Measurements from ENCODE around the gene ARHGEF33. TPM values are rescaled to one million over a fixed set of nuclear protein-coding genes. Genes with fewer than 3 reads are reported as not detected.

ARHGEF33 gene
- total and polyA plus RNA-seq, 2 experiments from 2014 or later, result 0.10 to 1.8 TPM

- Histone ChIP-seq H3K4me2 (no peak overlapping the region), H3K79me2 (replicated peaks; ENCODE audit: insufficient read depth) (no peaks in the 10 kb centered on the region), H3K9me2 (ENCODE audit: insufficient read depth) (0 out of 2 replicates have a peak, but pooled peaks cover 5% of the 10 kb centered on the region), H3F3A (replicated peaks; ENCODE audit: low read depth) (no peaks in the 10 kb centered on the region), H3K4me3 (no peak overlapping the region), H3K27me3 (ENCODE audit: insufficient read depth) (no peaks in the 10 kb centered on the region), H3K27ac (ENCODE audit: low read depth) (no peak overlapping the region), H3K36me3 (ENCODE audit: insufficient read depth) (no peaks in the 10 kb centered on the region), H2AFZ (no peak overlapping the region), H3K4me1 (ENCODE audit: insufficient read depth) (peaks cover 6% of the 10 kb centered on the region; the same call in 1 of the 2 replicates), H4K20me1 (replicated peaks; ENCODE audit: insufficient read depth) (no peaks in the 10 kb centered on the region)
- no peaks in the 10 kb centered on the region for H3K36me3 Mint-ChIP-seq (ENCODE audit: low read depth)
- DNase-seq (ENCODE audit: low spot score), result no peak
- TF ChIP-seq, protein P1, sequence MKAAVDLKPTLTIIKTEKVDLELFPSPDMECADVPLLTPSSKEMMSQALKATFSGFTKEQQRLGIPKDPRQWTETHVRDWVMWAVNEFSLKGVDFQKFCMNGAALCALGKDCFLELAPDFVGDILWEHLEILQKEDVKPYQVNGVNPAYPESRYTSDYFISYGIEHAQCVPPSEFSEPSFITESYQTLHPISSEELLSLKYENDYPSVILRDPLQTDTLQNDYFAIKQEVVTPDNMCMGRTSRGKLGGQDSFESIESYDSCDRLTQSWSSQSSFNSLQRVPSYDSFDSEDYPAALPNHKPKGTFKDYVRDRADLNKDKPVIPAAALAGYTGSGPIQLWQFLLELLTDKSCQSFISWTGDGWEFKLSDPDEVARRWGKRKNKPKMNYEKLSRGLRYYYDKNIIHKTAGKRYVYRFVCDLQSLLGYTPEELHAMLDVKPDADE (IDR thresholded peaks at IDR 0.05), result no peak
- TF ChIP-seq CREB1 (CRISPR knock-in tag; IDR thresholded peaks at IDR 0.05; ENCODE audit: low read depth), result no peak
- TF ChIP-seq JUNB (IDR thresholded peaks at IDR 0.05; ENCODE audit: unreplicated experiment), result no peak
- no peak for TF ChIP-seq ZNF331 (CRISPR knock-in tag; IDR thresholded peaks at IDR 0.05; ENCODE audit: low read depth)
- TF ChIP-seq EZH2 (IDR thresholded peaks at IDR 0.05; ENCODE audit: low read depth, unreplicated experiment), result no peak
- TF ChIP-seq, protein P2, sequence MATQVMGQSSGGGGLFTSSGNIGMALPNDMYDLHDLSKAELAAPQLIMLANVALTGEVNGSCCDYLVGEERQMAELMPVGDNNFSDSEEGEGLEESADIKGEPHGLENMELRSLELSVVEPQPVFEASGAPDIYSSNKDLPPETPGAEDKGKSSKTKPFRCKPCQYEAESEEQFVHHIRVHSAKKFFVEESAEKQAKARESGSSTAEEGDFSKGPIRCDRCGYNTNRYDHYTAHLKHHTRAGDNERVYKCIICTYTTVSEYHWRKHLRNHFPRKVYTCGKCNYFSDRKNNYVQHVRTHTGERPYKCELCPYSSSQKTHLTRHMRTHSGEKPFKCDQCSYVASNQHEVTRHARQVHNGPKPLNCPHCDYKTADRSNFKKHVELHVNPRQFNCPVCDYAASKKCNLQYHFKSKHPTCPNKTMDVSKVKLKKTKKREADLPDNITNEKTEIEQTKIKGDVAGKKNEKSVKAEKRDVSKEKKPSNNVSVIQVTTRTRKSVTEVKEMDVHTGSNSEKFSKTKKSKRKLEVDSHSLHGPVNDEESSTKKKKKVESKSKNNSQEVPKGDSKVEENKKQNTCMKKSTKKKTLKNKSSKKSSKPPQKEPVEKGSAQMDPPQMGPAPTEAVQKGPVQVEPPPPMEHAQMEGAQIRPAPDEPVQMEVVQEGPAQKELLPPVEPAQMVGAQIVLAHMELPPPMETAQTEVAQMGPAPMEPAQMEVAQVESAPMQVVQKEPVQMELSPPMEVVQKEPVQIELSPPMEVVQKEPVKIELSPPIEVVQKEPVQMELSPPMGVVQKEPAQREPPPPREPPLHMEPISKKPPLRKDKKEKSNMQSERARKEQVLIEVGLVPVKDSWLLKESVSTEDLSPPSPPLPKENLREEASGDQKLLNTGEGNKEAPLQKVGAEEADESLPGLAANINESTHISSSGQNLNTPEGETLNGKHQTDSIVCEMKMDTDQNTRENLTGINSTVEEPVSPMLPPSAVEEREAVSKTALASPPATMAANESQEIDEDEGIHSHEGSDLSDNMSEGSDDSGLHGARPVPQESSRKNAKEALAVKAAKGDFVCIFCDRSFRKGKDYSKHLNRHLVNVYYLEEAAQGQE (IDR thresholded peaks at IDR 0.05; ENCODE audit: unreplicated experiment), result no peak
- no peak for TF ChIP-seq POLR2AphosphoS5 (IDR thresholded peaks at IDR 0.05; ENCODE audit: low read depth)
- TF ChIP-seq NANOG (IDR thresholded peaks at IDR 0.05; ENCODE audit: borderline replicate concordance), result no peak
- no peak for TF ChIP-seq EZH2phosphoT487 (IDR thresholded peaks at IDR 0.05; ENCODE audit: unreplicated experiment)
- no peak for TF ChIP-seq CTCF (conservative IDR thresholded peaks at IDR 0.05; ENCODE audit: low read depth in 2 of 2)
- no peak overlapping the region for H3K4me3 Mint-ChIP-seq
- peaks cover 4% of the 10 kb centered on the region for H3K27me3 Mint-ChIP-seq (ENCODE audit: insufficient read depth, low read depth, poor library complexity)
- no peaks in the 10 kb centered on the region for H3K9me3 Mint-ChIP-seq
- ATAC-seq, result no peak
- no peak overlapping the region for H3K27ac Mint-ChIP-seq
- peaks cover 17% of the 10 kb centered on the region for H3K4me1 Mint-ChIP-seq
These were observed 87.4 kb downstream of the ARHGEF33 start for GRCh38 chr2:38977047-38977446.

Measured in GM23338 (cell line).